Tibial nerve (tissue), 4 donors: ENCODE measurements around the gene CYLD. TPM values are rescaled to one million over a fixed set of nuclear protein-coding genes. Genes with fewer than 3 reads are reported as not detected.

ENCODE experiments used
- DNase-seq, 2 donors: peaks; one replicate each; pipeline ENCODE4 v3.0.0-alpha.2; 2019; ENCODE audit warnings: low spot score in 2 of 2
- H3K27ac ChIP-seq, 4 donors: fragments of 200-600 bp; sonication (generic) in 3 of 4; one replicate each; pipeline ENCODE4 v1.5.1; 2017 to 2019; ENCODE audit warnings: mild to moderate bottlenecking in 1 of 4
- H3K27me3 ChIP-seq, 2 donors: fragments of 200-600 bp; sonication (generic) in 1 of 2; one replicate each; pipeline versions ENCODE4 v1.5.1 to v1.6.0; 2017 to 2019
- H3K36me3 ChIP-seq, 3 donors: fragments of 200-600 bp; sonication (generic); one replicate each; pipeline ENCODE4 v1.5.1; 2018 to 2019
- H3K4me1 ChIP-seq, 4 donors: fragments of 200-600 bp; sonication (generic) in 3 of 4; one replicate each; pipeline ENCODE4 v1.5.1; 2017 to 2019
- H3K4me3 ChIP-seq, 4 donors: fragments of 200-600 bp; sonication (generic) in 3 of 4; one replicate each; pipeline ENCODE4 v1.5.1; 2017 to 2019; ENCODE audit warnings: mild to moderate bottlenecking in 1 of 4, moderate library complexity in 1 of 4
- H3K9me3 ChIP-seq, 4 donors: fragments of 200-600 bp; sonication (generic) in 3 of 4; one replicate each; pipeline ENCODE4 v1.5.1; 2017 to 2019
- CTCF ChIP-seq, 5 experiments: fragments of 200-600 bp in 3 of 5; fragments of 450-650 bp in 2 of 5; sonication (generic) in 3 of 5; IDR thresholded peaks; one replicate each; pipeline ENCODE4 v1.5.1; 2016 to 2019; ENCODE audit warnings: antibody characterized with exemption in 5 of 5, mild to moderate bottlenecking in 3 of 5, moderate library complexity in 2 of 5
- EP300 ChIP-seq, 2 donors: sonication (generic); formaldehyde crosslinking; IDR thresholded peaks; one replicate each; pipeline ENCODE4 v1.6.1; 2017; ENCODE audit warnings: antibody characterized with exemption in 2 of 2, mild to moderate bottlenecking in 1 of 2
- POLR2A ChIP-seq, 2 donors: fragments of 450-650 bp; IDR thresholded peaks; one replicate each; pipeline ENCODE4 v1.6.1; 2017; ENCODE audit warnings: antibody characterized with exemption in 2 of 2, mild to moderate bottlenecking in 2 of 2, moderate library complexity in 2 of 2
- WGBS, 2 donors: methylation state at CpG; one replicate each; pipeline ENCODE4 v1.1.5; 2018; 5-methylcytosine and 5-hydroxymethylcytosine counted together
- total RNA-seq, 4 donors: library from RNA; depleted of rRNA; stranded (reverse); fragments of >200 nt; gene quantifications; one replicate each; pipeline ENCODE4 v1.1.0, GENCODE V29; 2016

Gene CYLD
- total RNA-seq, 4 donors from 2014 or later, result 23.7 to 52.7 (median 38.3) TPM

- Histone ChIP-seq H3K27me3 (peaks cover 0 to 18% of the 10 kb centered on the region in 2 donors), H3K4me3 (no peak overlapping the region), H3K27ac (no peak overlapping the region), H3K4me1 (peaks cover 0 to 21% (median 4%) of the 10 kb centered on the region in 4 donors), H3K36me3 (no peaks in the 10 kb centered on the region), H3K9me3 (peaks cover 0 to 6% (median 0%) of the 10 kb centered on the region in 4 donors)
- WGBS, 2 donors, result 64 to 91% methylated on average over 1 to 2 of the region's 2 CpGs
- no peak for TF ChIP-seq EP300 (IDR thresholded peaks at IDR 0.05)
- no peak for TF ChIP-seq CTCF (IDR thresholded peaks at IDR 0.05)
- no peak for TF ChIP-seq POLR2A (IDR thresholded peaks at IDR 0.05)
- DNase-seq, result no peak
Measured at GRCh38 chr16:50837324-50837723, 95.4 kb downstream of the CYLD start.

- WGBS, 2 donors, result 77 to 90% methylated on average over 2 of the region's 2 CpGs
Measured at GRCh38 chr16:50838165-50838564, 96.3 kb downstream of the CYLD start.

GRCh38 chr16:50838885-50839284, 97.0 kb downstream of the CYLD start:
- no peak for TF ChIP-seq EP300 (IDR thresholded peaks at IDR 0.05)
- no peak for TF ChIP-seq POLR2A (IDR thresholded peaks at IDR 0.05)
- no peak for TF ChIP-seq CTCF (IDR thresholded peaks at IDR 0.05)
- H3K4me3 ChIP-seq, result no peak overlapping the region
- 82 to 89% methylated on average over 2 of the region's 2 CpGs for WGBS, 2 donors

More at GRCh38 chr16:50838165-50838564, 96.3 kb downstream of the CYLD start:
- Histone ChIP-seq H3K9me3 (peaks cover 0 to under 1% (median 0%) of the 10 kb centered on the region in 4 donors), H3K27me3 (peaks cover 0 to 18% of the 10 kb centered on the region in 2 donors), H3K4me3 (no peak overlapping the region), H3K36me3 (no peaks in the 10 kb centered on the region), H3K4me1 (peaks cover 0 to 21% (median 4%) of the 10 kb centered on the region in 4 donors), H3K27ac (no peak overlapping the region)
- no peak for DNase-seq
- TF ChIP-seq POLR2A (IDR thresholded peaks at IDR 0.05) (no peak), EP300 (IDR thresholded peaks at IDR 0.05) (no peak), CTCF (IDR thresholded peaks at IDR 0.05) (no peak)

GRCh38 chr16:50839356-50839755, 97.5 kb downstream of the CYLD start:
- no peak for TF ChIP-seq CTCF (IDR thresholded peaks at IDR 0.05)
- no peak for TF ChIP-seq POLR2A (IDR thresholded peaks at IDR 0.05)
- TF ChIP-seq EP300 (IDR thresholded peaks at IDR 0.05), result no peak
- no peaks in the 10 kb centered on the region for H3K9me3 ChIP-seq
- no peak overlapping the region for H3K4me3 ChIP-seq
- 94 to 97% methylated on average over 5 of the region's 5 CpGs for WGBS, 2 donors
- H3K27me3 ChIP-seq, result peaks cover 0 to 18% of the 10 kb centered on the region in 2 donors
- DNase-seq, result no peak
- H3K36me3 ChIP-seq, result no peaks in the 10 kb centered on the region
- no peak overlapping the region for H3K27ac ChIP-seq
- H3K4me1 ChIP-seq, result peaks cover 0 to 21% (median 4%) of the 10 kb centered on the region in 4 donors

More at GRCh38 chr16:50838885-50839284, 97.0 kb downstream of the CYLD start:
- Histone ChIP-seq H3K27me3 (peaks cover 0 to 18% of the 10 kb centered on the region in 2 donors), H3K27ac (no peak overlapping the region), H3K9me3 (no peaks in the 10 kb centered on the region), H3K4me1 (peaks cover 0 to 21% (median 4%) of the 10 kb centered on the region in 4 donors), H3K36me3 (no peaks in the 10 kb centered on the region)
- DNase-seq, result no peak

GRCh38 chr16:50839920-50840729, 98.2 kb downstream of the CYLD start:
- H3K27me3 ChIP-seq, result peaks cover 0 to 18% of the 10 kb centered on the region in 2 donors
- H3K27ac ChIP-seq, result no peak overlapping the region
- WGBS, 2 donors, result 75 to 89% methylated on average over 12 to 15 of the region's 16 CpGs
- H3K4me3 ChIP-seq, result no peak overlapping the region
- no peak for DNase-seq
- no peak for TF ChIP-seq EP300 (IDR thresholded peaks at IDR 0.05)
- no peak for TF ChIP-seq CTCF (IDR thresholded peaks at IDR 0.05)
- no peak for TF ChIP-seq POLR2A (IDR thresholded peaks at IDR 0.05)
- peaks cover 0 to 21% (median 4%) of the 10 kb centered on the region in 4 donors for H3K4me1 ChIP-seq
- H3K9me3 ChIP-seq, result no peaks in the 10 kb centered on the region
- no peaks in the 10 kb centered on the region for H3K36me3 ChIP-seq
